GM19463 (cell line): ENCODE measurements around the gene NRBP1.

Experiments used
- ATAC-seq: cut with Tn5 transposase; IDR thresholded peaks from one replicate; pipeline ENCODE4 v1.9.1; 2021; ENCODE audit warnings: mild to moderate bottlenecking, moderate library complexity; ENCODE audit not compliant: unreplicated experiment

NRBP1 gene

DNA sequence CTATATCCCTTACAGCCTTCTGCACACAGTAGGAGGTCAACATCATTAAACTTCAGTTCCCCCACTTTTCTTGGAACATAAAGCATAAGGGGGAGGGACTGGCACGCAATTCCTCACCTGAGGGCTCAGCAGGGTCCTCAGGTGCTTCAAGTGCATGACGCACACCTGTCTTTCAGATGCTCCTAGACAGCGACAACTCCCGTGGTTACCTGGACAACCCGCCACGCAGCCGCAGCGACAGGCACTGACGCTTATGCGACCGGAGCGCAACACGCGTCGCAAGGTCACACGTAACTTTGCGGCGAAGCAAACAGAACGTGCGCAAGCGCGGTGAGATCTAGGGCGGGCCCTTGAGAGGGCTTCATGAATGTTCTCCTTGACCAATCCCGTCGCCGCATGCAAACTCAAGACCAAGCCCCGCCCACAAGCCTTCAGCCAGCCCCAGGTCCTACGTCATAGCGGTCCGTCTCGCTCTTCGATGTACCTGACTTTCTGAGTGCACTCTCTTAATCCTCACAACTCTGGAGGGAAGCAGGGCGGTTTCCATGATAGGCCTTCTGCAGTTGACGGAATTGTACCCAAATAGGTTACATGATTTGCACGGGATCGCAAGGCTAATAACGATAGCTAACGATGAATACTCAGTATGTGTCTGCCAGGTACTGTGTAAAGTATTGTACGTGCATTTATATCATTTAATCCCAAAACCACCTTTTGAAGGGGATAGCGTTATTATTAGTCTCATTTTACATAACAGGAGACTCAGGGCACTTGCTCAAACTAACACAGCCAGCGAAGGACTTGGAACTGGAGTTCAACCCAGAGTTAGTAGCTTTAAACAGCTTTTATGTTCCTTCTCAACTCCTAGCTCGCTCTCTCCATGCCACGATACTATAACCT, 61.3 kb downstream of the NRBP1 start, which contains the start of gene IFT172:
TSS of gene IFT172 (minus strand) at position 246 of the 900 bp plus-strand sequence. CDS start at position 156, 90 bp downstream.
- peak; percentile 93 for ATAC-seq
